GM18507 (cell line): Measurements from ENCODE around the gene MAP3K6.

ENCODE experiments used
- DNase-seq: peaks from one replicate; pipeline ENCODE4 v3.0.0; 2011; ENCODE audit warnings: low read depth; ENCODE audit not compliant: insufficient read length; ENCODE audit errors: extremely low spot score
- FAIRE-seq: peaks from 2 replicates; lab custom pipeline; 2011; peaks lifted over from hg19 to GRCh38; lab: Jason Lieb, UNC

The MAP3K6 gene

GRCh38 chr1:27380224-27380623 is 13.5 kb upstream of the MAP3K6 start:
- FAIRE-seq: no peak

GRCh38 chr1:27379564-27380122 is 12.9 kb upstream of the MAP3K6 start:
- no peak for FAIRE-seq
- DNase-seq: no peak

More at GRCh38 chr1:27380224-27380623, 13.5 kb upstream of the MAP3K6 start:
- DNase-seq: no peak

GRCh38 chr1:27377760-27378495 is 11.2 kb upstream of the MAP3K6 start:
- DNase-seq (no peak), FAIRE-seq (no peak)

GRCh38 chr1:27374362-27375086 is 7.8 kb upstream of the MAP3K6 start, which contains the start of gene FCN3:
TSS of gene FCN3 (minus strand) at chr1:27374824. CDS start at chr1:27374818, 6 bp downstream.
- DNase-seq (no peak), FAIRE-seq (no peak)

- FAIRE-seq (no peak), DNase-seq (no peak)
Observed at GRCh38 chr1:27372808-27373690, 6.3 kb upstream of the MAP3K6 start.

- DNase-seq: no peak
- no peak for FAIRE-seq
Observed at GRCh38 chr1:27372022-27372807, 5.5 kb upstream of the MAP3K6 start.

GRCh38 chr1:27368869-27369582 is 2.3 kb upstream of the MAP3K6 start:
- DNase-seq (no peak), FAIRE-seq (no peak)

GRCh38 chr1:27367160-27367650 is 444 bp upstream of the MAP3K6 start:
- DNase-seq (no peak), FAIRE-seq (no peak)

GRCh38 chr1:27366113-27366410 is 699 bp downstream of the MAP3K6 start:
- DNase-seq: no peak
- FAIRE-seq: no peak

- DNase-seq (peak; percentile 77), FAIRE-seq (peak; percentile 89)
Observed at GRCh38 chr1:27365372-27366112, 1.2 kb downstream of the MAP3K6 start.

- DNase-seq (no peak), FAIRE-seq (no peak)
Observed at GRCh38 chr1:27364696-27365371, 1.9 kb downstream of the MAP3K6 start.

GRCh38 chr1:27363766-27364695 is 2.7 kb downstream of the MAP3K6 start:
- DNase-seq: no peak
- no peak for FAIRE-seq

- no peak for FAIRE-seq
Observed at GRCh38 chr1:27361553-27361952, 5.2 kb downstream of the MAP3K6 start.

GRCh38 chr1:27361044-27361402 is 5.7 kb downstream of the MAP3K6 start:
- no peak for DNase-seq
- FAIRE-seq: no peak

More at GRCh38 chr1:27361553-27361952, 5.2 kb downstream of the MAP3K6 start:
- no peak for DNase-seq

- DNase-seq: no peak
- peak; percentile 82 for FAIRE-seq
Observed at GRCh38 chr1:27360159-27361043, 6.4 kb downstream of the MAP3K6 start.
